GM19351 (cell line): ENCODE data around the gene ALDH1L1.

Source experiments
- ATAC-seq: cut with Tn5 transposase; IDR thresholded peaks from one replicate; pipeline ENCODE4 v1.9.1; 2021; ENCODE audit warnings: mild to moderate bottlenecking, moderate library complexity; ENCODE audit not compliant: unreplicated experiment

Gene ALDH1L1

GRCh38 chr3:126155819-126156218 lies 24.6 kb downstream of the ALDH1L1 start:
- ATAC-seq, result no peak

DNA sequence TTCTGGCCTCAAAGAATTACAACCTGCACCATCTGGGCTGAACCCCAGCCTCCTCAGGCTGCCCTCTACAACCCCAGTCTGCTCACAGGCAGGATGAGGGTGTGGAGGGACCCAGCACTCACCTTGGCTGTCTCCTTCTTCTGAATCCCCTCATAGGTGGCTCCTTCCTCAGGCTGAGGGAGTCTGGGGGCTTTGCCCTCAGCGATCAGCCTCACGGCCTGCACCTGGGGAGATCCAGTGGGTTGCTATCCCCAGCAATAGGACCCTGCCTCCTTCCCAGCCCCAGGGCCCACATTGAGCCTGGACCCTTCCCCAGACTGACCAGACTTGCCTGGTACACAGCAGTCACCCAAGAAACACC lies 25.1 kb downstream of the ALDH1L1 start:
- no peak for ATAC-seq

- no peak for ATAC-seq
These were observed 25.8 kb downstream of the ALDH1L1 start for GRCh38 chr3:126154391-126155279.

GRCh38 chr3:126153695-126154360 lies 26.6 kb downstream of the ALDH1L1 start:
- ATAC-seq, result no peak

GRCh38 chr3:126152901-126153694 lies 27.3 kb downstream of the ALDH1L1 start:
- ATAC-seq, result no peak

- ATAC-seq, result no peak
These were observed 27.9 kb downstream of the ALDH1L1 start for GRCh38 chr3:126152458-126152857.

DNA sequence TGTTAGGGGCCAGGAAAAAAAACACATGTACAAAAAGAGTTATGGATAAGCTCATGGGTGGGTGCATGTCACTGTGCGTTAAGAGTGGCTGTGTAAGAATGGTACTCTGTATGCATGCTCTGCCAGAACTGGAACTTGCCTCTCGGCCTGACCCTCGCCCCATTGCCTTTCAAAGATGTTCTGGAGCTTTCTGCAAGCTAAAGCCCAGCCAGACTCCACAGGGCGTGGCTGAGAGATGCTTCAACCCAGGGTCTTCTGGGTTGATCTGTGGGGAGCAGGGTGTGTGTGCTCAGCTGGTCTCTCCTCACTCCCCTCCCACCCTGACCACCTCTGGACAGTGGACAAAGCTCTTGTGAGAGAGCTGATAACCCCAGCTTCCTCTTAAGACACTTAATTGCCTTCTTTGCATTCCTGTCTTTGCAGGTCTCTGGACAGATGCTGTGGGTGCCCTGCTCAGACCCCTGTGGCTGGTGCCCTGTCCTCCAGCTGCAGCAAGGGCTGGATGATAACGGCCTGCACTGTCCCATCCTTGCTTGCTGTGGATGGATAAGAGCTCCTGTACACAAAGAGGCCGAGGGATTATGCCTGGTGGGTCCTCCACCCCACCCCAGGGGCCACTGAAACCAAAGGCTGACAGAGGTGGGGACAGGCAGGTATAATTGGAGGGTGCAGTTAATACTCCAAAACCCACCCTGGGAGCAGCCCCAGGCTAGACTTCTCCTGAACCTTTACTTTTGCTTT lies 28.7 kb downstream of the ALDH1L1 start:
- ATAC-seq, result no peak

GRCh38 chr3:126149960-126150515 lies 30.3 kb downstream of the ALDH1L1 start:
- no peak for ATAC-seq

DNA sequence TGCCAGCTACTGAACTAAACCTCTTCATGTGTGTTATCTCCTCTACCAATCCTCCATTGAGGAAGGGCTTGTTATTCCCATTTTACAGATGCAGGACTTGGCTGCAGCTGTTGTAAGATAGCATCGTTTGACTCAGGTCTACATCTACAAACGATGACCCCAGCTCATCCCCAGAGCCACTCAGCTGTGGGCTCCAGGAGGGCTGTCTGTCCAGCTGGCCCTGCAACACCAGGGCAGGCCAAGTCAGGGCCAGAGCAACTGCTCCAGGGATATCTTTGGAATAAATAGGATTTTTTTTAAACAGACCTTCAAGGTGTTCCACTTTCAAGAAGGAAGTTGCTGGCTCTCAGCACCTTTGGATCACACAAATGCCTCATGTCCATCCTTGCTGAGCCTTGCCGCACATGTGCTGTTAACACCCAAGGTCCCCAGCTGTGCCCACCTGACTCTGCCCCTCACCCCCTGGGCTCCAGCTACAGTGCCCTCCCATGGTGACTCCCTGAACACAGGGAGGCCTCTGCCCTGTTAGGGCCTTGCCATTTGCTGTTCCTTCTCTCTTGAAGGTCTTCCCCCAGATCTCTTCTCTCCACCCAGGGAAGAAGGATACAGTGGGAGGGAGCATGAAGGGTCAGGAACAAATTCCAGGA lies 31.0 kb downstream of the ALDH1L1 start:
- no peak for ATAC-seq

GRCh38 chr3:126147932-126148683 lies 32.3 kb downstream of the ALDH1L1 start:
- no peak for ATAC-seq

DNA sequence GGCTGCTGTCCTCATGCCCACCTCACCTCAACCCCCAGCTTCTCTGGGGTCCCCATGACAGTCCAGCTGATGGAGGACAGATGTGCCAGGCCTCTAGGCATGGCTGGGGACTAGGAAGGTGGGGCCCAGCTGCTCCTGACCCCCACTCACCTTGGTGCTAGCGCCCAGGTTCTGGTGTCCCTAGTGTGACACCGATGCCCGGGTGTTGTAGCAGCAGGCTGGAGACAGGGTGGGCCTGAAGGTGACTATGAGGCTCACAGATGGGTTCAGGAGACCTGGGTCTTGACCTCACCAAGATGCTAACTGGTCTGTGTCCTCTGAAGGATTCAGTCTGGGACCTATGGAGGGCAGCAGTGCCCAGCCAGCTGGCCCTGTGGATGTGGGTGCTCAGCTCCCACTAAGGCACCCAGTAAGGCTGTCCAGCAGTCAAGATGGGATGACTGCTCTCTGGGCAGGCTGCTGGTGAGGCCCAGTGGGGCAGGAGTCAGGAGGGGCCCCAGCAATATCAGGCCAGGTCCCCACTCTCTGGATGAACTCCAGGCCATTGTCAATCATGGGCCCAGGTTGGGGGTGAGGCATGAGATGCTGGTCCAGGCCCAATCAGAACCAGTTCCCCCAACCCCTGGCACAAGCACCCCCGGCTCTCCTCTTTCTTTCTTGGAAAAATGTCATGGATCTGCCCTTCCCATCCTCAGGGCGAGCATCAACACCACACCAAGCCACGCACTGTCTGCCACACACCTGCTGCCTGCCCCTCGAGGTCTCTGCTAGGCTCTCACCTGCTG lies 33.0 kb downstream of the ALDH1L1 start:
- ATAC-seq, result no peak

DNA sequence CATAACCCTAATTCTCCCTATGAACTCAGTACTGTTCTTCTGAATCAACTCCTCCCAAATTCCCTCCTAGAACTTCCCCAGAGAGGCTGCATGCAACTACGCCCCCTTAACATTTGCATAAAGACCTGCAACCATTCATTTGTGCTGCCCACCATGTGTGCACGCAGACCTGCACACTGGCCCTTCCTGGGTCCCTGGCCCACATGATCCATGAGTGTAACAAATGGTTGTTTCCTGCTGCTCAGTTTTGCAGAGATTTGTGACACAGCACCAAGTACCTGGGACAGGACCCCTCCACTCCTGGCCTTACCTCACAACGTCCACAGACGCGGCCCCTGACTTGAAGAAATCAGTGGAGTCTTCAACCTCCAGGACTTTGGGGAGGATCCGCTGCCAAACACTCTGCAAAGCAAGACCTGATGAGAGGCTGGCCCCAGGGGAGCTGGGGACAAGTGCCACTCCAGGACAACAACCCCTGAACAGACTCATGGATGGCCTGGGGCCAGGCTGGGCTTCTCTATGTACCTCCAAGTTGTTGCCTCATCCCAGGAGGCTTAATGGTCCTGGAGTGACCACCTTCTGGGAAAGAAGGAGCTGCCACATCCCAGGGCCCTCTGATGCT lies 33.8 kb downstream of the ALDH1L1 start:
- ATAC-seq, result no peak

GRCh38 chr3:126146034-126146433 lies 34.4 kb downstream of the ALDH1L1 start:
- no peak for ATAC-seq

DNA sequence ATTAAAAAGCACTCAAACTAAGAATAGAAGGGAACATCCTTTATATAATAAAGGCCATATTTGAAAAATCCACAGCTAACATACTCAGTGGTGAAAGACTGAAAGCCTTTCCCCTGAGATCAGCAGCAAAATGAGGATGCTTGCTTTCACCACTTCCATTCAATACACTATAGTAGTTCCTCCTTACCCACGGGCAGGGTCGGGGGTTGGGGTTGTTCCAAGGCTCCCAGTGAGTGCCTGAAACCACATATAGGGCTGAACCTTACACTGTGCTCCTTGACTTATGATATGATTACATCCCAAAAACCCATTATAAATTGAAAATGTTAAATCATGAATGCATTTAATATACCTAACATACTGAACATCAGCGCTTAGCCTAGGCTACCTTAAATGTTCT lies 37.7 kb downstream of the ALDH1L1 start:
- ATAC-seq, result no peak

DNA sequence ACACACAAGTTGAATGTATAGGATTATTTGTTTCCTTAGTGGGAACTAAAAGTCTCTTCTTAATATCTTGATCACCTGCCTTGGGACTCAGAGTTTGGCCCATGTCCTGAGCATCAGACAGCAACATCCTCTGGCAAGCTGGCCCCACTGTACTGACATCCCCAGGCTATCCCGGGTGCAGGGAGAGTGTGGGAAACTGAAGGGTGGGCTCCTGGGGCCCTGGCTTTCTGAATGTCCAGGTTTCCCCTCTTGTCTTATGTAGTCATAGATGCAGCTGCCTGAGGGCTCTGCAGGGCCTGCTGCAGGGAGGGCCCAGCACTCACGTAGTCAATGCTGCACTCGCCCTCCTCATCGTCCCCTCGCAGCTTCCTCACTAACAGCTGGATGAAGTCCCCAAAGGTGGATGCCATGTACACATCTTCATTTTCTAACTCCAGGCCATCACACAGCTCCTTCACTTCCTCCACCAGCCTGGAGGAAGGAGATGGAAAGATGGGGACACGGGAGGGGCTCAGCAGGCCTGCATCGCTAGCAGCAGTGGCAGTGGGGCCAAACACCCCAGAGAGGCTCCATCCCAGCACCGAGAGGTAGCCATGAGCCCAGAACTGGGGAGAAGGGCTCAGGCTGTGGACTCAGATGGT lies 42.8 kb downstream of the ALDH1L1 start:
- no peak for ATAC-seq

DNA sequence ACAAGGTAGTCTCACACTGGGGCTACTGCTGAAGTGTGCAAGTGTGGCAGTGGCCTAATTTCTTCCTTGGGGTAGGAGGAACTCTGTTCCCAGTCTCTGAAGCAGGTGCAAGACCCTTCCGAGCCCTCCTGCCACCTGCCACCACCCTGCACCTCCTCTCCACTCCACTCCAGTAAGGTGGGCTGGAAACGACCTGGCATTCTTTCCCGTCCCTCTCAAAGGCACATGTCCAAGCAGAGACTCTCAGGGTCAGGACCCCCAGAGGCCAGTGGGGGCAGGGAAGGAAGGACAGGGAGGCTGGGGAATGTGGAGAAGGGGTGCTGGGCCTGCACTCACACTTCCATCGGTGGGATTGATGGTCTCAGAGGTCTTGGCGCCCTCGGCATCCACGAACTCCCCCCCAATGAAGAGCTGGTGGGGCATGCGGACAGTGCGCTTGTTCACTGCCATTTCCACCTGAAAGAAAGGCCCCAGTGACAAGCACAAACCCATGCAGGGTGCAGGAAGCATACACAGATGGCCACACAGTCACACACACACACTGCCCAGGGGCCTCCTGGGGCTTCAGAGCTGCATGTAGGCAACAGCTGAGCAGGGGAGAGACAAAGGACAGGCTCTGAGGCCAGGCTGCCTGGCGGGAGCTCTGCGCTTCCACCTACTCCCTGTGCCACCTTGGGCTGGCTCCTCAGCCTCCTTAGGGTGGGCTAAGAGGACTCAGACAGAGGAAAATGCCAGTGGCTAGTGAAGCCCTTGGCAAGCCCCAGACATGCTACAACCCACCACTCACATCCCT lies 43.8 kb downstream of the ALDH1L1 start:
- no peak for ATAC-seq
